ENCODE results near the gene RTEL1.

- TF ChIP-seq TAF1 (IDR thresholded peaks at IDR 0.05; ENCODE audit: low read depth): no peak
- no peak for TF ChIP-seq RAD21 (conservative IDR thresholded peaks at IDR 0.05)
- no peak for TF ChIP-seq CTCF (IDR thresholded peaks at IDR 0.05; ENCODE audit: poor library complexity, severe bottlenecking)
- TF ChIP-seq REST (IDR thresholded peaks at IDR 0.05; ENCODE audit: borderline replicate concordance): no peak
These were observed 9.7 kb downstream of the RTEL1 start for GRCh38 chr20:63667858-63668257.
